ENCODE measurements around the gene PGAP6.

The PGAP6 gene

DNA sequence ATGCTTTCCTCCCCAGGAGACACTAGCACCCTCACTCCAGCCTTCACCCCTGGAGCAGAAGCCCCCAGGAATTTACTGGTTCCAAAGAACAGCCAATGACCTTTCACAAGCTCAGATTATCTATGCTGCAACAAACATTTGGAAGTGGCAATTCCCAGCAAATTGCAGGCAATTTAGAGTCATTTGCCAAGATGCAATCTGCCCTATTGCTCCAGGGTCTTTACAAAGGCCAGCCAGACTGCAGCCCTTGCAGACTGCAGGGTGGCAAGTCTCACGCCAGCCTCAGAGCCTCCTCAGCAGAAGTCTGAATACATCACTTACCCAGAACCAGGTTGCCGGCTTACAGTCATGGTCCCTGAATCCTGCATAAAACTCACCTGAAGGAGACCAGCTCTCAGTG lies 51.0 kb downstream of the PGAP6 start:
- Histone ChIP-seq H3K27me3 (no peaks in the 10 kb centered on the region), H3K27ac (no peak overlapping the region), H3K4me1 (peaks cover 0 to 24% (median 17%) of the 10 kb centered on the region in 4 donors), H3K4me3 (no peak overlapping the region), H3K36me3 (no peaks in the 10 kb centered on the region), H3K9me3 (no peaks in the 10 kb centered on the region)
- intact Hi-C loops (cut with DNase I; ENCODE audit: low total_unique reads) = no loop called here
- TF ChIP-seq, protein P1, sequence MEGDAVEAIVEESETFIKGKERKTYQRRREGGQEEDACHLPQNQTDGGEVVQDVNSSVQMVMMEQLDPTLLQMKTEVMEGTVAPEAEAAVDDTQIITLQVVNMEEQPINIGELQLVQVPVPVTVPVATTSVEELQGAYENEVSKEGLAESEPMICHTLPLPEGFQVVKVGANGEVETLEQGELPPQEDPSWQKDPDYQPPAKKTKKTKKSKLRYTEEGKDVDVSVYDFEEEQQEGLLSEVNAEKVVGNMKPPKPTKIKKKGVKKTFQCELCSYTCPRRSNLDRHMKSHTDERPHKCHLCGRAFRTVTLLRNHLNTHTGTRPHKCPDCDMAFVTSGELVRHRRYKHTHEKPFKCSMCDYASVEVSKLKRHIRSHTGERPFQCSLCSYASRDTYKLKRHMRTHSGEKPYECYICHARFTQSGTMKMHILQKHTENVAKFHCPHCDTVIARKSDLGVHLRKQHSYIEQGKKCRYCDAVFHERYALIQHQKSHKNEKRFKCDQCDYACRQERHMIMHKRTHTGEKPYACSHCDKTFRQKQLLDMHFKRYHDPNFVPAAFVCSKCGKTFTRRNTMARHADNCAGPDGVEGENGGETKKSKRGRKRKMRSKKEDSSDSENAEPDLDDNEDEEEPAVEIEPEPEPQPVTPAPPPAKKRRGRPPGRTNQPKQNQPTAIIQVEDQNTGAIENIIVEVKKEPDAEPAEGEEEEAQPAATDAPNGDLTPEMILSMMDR (IDR thresholded peaks at IDR 0.05) = no peak
- no peak for DNase-seq

DNA sequence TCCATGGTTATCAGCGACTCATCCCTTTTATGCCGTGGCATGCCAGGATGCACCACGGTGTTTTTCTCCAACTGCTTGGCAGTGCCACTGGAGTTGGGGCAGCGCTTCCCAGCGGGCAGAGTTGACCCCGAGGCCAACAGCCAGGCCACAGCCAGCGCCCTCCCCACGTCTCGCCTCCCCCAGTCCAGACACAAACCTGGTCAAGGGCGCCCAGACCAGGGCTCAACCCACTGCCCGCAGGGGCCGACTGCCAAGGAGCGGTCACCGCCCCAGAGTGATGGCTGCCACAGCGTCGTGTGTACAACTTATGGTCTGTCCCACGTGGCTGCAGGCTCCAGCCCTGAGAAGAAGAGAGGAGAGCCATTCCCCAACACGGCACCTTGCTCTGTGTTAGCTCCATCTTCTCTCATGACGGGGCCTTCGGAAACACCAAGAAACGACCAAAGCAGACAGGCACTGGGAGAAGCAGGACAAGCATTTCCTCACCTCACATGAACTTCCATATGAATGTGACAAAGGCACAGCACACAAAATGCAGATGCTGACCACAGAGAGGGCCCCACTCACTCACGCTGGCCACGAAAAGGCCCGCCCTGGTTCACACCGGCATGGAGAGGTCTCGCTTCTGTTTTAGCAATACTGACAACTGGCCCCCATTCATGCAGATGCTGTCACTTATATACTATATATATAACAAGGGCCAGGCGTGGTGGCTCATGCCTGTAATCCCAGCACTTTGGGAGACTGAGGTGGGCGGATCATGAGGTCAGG lies 56.2 kb downstream of the PGAP6 start:
- Histone ChIP-seq H3K27ac (no peak overlapping the region), H3K4me3 (no peak overlapping the region), H3K9me3 (no peaks in the 10 kb centered on the region), H3K4me1 (peaks cover 0 to 36% (median 17%) of the 10 kb centered on the region in 4 donors), H3K36me3 (peaks cover 0 to 12% (median 4%) of the 10 kb centered on the region in 3 donors), H3K27me3 (no peaks in the 10 kb centered on the region)
- no peak for DNase-seq
- intact Hi-C loops (cut with DNase I; ENCODE audit: low total_unique reads) = no loop called here
- TF ChIP-seq, protein P1 (IDR thresholded peaks at IDR 0.05) = no peak

DNA sequence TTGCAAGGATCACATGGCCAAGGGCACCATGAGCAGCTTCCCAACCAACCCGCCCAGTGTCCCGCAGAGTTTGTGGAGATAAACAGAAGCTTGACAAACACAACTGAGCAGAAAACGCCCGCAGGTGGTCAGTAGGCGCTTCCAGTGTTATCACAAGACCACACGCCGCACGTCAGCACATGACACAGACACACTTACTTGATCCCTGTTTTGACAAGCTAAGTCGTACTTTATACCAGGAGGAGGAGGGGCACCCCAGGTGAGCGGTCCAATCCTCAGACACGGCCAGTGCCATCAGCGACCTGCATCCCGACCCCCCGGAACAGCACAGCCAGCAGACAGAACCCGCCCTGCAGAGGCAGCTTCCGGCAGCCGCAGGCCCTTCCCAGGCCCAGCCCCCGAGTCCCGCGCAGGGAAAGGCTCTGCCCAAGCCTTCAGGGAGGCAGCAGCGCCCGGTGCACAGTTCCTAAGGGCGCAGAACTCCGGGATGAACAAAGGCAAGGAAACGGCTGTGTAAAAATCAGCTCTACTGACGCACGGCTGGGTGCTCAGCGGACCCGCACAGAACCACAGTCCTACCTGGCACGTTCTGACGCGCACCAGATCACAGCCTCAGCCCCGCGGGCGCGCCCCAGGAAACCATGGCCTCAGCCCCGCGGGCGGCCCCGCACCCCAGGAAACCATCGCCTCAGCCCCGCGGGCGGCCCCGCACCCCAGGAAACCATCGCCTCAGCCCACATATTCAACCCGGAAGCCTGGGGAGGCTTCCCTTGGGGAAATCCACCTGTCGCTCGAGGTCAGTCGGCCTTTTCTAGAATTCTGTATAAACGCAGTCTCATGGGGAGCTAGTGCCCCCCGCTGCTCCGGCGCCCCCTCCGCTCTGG lies 57.1 kb downstream of the PGAP6 start:
- H3K9me3 ChIP-seq = no peaks in the 10 kb centered on the region
- TF ChIP-seq, protein P1 (IDR thresholded peaks at IDR 0.05) = no peak
- no peaks in the 10 kb centered on the region for H3K27me3 ChIP-seq
- no peak for DNase-seq
- intact Hi-C loops (cut with DNase I; ENCODE audit: low total_unique reads) = no loop called here
- no peak overlapping the region for H3K27ac ChIP-seq
- peaks cover 0 to 31% (median 17%) of the 10 kb centered on the region in 4 donors for H3K4me1 ChIP-seq
- peaks cover 0 to 12% (median 4%) of the 10 kb centered on the region in 3 donors for H3K36me3 ChIP-seq
- no peak overlapping the region for H3K4me3 ChIP-seq

DNA sequence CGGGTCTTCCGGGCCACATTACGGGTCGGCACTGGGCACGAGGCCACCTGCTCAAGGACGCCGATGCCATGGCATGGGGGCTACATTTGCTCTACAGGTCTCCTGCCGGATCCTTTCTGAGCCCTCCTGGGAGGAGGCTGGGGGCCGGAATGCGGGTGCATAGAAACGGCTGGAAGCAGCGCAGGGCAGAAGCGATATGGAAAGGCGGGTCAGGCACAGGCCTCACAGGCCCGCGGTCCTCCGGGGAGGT lies 57.7 kb downstream of the PGAP6 start:
- TF ChIP-seq, protein P1 (IDR thresholded peaks at IDR 0.05) = no peak
- Histone ChIP-seq H3K36me3 (peaks cover 0 to 17% (median 8%) of the 10 kb centered on the region in 3 donors), H3K27ac (no peak overlapping the region), H3K27me3 (no peaks in the 10 kb centered on the region), H3K4me3 (no peak overlapping the region), H3K4me1 (peaks cover 0 to 31% (median 17%) of the 10 kb centered on the region in 4 donors), H3K9me3 (no peaks in the 10 kb centered on the region)
- DNase-seq = no peak
- intact Hi-C loops (cut with DNase I; ENCODE audit: low total_unique reads) = no loop called here

DNA sequence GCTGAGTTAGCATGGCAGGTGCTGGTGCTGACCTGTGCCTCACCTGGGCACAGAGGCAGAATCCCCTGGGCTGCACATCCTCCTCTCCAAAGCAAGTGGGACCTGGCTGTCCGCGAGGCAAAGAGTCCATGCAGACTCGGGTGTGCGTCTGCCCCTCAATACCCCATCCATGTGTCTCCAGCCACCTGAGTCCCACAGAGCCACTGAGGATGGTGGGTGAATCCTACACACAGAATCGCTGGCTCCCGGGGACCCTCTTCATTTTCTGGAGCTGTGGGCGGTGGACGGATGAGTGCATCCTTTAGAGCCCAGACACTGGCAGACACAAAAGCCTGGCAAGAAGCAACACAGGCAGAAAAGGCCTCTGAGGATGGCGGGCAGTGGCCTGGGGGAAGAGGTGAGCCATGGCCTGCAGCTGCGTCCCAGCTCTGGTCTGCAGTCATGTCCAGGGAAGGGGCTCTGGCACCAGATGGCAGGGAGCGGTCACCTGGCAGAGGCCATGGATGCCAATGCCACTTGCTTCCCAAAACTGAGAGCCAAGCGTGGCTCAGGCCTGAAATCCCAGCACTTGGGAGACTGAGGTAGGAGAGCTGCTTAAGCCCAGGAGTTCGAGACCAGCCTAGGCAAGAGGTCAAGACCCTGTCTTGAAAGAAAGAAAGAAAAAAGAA lies 59.2 kb downstream of the PGAP6 start:
- no peak for DNase-seq
- H3K36me3 ChIP-seq = peaks cover 0 to 31% (median 15%) of the 10 kb centered on the region in 3 donors
- H3K9me3 ChIP-seq = no peaks in the 10 kb centered on the region
- no peaks in the 10 kb centered on the region for H3K27me3 ChIP-seq
- TF ChIP-seq, protein P1 (IDR thresholded peaks at IDR 0.05) = no peak
- no peak overlapping the region for H3K27ac ChIP-seq
- H3K4me1 ChIP-seq = peaks cover 0 to 24% (median 12%) of the 10 kb centered on the region in 4 donors
- H3K4me3 ChIP-seq = no peak overlapping the region
- intact Hi-C loops (cut with DNase I; ENCODE audit: low total_unique reads) = no loop called here
